Measurements from ENCODE around the gene ZC3H12C.
"Not testable (repeated sequence)": the region's sequence is repeated elsewhere in the genome, so short reads cannot be mapped to it uniquely, and the experiment has no call there.

ZC3H12C gene

DNA sequence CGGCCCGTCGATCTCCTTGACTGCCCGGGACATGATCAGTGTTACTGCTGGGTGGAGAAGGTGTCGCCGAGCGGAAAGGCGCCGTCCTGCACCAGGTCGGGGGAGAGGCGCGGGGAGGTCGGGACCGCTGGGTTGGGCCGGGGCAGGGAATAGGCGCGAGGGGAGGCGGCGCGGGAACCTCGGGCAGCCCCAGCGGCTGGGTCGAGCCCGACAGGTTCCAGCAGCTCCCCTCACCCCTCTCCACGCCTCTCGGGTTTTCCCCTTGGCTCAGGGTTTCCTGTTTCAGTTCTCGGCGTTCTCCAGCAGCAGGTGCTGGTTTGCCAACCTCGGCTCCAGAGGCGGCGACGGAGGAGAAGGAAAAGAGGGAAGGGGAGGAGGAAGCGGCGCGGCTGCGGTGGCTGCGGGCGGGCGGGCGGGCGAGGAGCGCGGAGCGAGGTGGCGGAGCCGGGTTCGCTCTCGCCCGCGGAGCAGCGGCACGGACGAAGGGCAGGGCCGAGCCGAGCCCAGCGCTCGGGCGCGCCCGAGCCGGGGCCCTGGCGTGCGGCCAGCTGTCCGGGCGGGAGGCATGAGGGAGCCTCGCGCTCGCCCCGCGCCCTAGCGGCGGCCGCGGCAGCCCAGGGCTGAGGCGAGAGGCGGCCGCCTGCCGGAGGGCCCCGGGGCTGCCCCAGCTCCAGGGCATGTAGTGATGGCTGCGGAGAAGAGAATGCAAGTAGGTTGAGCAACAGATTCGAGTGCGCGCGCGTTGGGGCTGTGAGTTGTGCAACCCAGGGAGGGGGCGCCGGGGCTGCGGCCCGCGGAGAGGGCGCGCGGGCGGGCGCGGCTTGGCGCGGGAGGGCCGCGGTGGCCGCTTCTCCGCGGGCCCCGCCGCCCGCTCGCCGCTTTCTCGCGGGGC, at the start of gene ZC3H12C:
TSS of gene ZC3H12C (plus strand) at position 878 of the 892 bp plus-strand sequence. CDS start 20 bp downstream, outside the sequence.
- DNase-seq, result peak; percentile 95

DNA sequence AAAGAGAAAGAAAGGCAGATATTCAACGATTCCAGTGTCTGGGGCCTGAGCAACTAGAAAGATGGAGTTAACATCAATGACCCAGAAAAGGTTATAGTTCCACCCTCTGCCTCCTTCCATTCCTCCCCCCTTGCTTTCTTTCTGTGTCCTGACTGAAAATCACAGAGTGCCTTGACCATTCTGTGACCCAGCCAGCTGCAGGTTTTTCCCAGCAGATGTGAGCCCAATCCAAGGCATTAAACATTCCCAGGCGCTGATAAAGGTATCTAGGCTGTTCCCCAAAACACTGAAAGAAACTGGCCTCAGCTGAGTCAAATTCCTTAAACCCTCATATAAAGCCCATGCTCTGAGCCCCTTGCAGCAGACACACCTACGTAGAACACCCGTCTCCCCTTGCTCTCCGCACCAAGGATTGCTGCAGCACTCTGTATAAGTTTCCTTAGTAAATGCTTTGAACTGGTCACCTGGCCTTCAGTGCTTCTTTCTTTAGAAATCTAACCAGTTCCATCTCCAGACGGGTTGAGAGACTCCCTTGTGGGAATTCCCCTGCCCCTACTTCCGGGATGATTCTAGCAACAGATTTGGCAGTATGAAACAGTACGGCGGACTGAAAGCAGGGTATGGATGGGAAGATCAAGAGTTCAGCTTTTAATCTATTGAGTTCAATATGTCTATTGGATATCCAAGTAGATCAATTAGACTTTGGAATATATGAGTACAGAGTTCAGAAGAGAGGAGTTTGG, 48.8 kb upstream of the ZC3H12C start:
- no peak for DNase-seq

DNA sequence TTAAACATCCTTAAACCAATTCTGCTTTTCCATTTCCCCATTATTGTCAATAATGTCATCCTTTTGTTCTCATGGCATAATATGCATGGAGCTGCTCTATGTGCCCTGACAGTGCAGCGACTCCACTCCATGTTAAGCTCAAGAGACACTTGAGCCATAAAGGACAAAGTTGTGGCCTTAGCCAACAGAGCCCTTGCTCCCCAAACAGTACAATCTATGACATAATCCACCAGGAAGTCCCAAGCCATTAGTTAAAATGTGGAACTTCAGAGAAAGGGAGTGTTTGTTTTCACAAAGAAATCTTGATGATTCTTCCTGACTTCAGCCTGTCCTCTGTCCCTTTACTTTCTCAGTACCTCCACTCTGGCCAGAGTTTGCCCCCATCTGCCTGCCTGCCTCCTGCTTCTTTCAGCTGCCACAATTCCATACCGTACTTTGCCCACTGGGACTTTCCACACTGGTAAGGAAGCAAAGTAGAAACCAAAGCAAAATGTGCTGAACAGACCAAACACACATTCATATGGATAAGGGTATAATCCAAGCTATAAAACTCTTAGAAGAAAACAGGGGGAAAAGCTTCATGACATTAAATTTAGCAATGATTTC, 46.3 kb upstream of the ZC3H12C start:
- DNase-seq, result peak; percentile 34

DNA sequence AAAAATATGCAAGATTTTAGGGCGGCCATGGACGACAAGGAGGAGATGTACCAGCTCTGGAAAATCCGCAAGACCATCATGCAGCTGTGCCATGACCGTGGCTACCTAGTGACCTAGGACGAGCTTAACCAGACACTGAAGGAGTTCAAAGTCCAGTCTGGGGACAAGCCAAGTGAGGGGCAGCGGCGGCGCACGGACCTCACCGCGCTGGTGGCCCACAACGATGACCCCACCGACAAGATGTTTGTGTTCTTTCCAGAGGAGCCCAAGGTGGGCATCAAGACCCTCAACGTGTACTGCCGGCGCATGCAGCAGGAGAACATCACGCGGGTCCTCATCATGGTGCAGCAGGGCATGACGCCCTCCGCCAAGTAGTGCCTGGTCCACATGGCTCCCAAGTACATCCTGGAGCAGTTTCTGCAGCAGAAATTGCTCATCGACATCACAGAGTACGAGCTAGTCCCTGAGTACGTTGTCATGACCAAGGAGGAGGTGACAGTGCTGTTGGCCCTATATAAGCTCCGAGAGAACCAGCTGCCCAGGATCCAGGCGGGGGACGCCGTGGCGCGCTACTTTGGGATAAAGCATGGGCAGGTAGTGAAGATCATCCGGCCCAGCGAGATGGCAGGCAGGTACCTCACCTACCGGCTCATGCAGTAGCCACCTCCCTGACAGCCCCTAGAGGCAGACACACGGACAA, 43.5 kb upstream of the ZC3H12C start:
- DNase-seq, result no peak

DNA sequence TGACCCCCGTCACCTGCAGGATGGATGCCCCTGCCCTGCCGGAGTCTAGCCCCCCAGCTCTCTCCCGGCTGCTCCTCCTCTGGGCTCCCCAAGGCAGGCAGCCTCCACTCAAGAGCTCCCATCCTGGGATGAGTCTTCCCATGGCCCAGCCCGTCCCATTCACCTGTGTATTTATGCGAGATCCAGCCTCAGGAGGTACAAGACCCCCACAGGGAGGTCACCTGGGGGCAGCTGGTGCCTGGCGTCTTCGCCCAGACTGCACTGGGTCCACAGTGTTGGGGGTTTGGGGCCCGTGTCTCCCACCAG, 43.0 kb upstream of the ZC3H12C start:
- no peak for DNase-seq

DNA sequence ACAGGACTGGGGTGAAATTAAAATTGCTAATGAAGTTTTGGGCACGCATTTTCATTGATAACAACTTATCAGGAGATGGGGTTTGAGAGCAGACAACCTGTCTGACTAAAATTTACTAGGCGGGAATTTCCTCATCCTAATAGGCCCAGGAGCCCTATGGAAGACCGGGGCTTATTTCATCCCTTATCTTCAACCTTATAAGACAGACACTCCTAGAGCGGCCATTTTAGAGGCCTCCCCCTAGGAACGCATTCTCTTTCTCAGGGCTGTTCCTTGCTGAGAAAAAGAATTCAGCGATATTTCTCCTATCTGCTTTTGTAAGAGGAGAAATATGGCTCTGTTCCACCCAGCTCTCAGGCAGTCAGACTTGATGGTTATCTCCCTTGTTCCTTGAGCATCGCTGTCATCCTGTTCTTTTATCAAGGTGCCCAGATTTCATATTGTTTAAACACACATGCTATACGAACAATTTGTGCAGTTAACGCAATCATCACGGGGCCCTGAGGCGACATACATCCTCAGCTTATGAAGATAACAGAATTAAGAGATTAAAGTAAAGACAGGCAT, 39.3 kb upstream of the ZC3H12C start:
- peak; percentile 41 for DNase-seq

DNA sequence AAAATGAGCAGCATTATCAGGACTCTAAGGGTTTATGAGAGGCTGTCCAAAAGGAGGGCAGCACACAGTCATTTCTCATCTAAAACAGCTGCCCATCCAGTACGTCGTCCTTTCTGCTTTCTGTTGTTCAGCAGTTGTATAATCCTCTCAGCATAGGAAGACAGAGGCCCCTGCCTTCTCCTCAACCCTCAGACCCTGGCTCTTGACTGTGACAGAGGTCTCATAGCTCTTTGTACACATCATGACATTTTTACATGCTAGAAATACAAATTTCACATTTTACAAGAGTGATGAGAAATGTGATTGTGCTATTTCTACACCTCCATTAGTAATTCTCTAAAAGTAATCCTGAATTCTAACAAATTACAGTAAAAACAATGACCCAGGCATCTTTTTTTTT, 36.2 kb upstream of the ZC3H12C start:
- DNase-seq, result no peak

DNA sequence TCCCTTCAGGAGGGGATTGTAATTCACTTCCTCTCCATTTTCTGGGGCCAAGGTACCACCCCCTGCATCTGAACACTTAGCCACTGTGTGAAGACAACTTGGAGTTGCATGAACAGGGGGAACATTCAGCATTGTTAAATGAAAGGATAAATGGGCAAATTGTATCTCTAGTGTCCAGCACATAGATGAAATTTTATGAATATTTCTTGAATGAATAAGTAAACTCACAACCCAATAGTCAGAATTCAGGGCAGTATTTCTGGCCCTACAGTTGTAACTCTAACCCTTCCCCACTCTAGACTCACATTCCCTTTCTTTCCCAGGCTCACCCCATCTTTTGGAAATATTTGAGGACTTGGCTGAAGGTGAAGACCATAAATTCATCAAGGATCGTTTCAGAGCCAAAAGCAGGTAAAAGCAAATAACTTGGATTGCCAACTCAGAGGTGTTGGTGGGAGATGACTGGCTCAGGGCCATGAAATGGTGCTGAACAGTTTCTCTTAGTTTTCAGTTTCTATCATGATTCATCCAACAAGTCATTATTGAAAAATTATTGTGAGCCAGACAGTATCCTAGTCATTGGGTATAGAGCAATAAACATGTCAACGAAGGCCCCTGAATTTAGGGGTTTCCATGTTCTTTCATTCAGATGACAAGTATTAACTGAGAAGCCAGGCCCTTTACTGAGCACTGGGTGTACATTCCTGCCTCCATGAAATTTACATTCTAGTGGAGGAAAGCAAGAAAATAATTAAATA, 33.3 kb upstream of the ZC3H12C start:
- DNase-seq, result no peak

DNA sequence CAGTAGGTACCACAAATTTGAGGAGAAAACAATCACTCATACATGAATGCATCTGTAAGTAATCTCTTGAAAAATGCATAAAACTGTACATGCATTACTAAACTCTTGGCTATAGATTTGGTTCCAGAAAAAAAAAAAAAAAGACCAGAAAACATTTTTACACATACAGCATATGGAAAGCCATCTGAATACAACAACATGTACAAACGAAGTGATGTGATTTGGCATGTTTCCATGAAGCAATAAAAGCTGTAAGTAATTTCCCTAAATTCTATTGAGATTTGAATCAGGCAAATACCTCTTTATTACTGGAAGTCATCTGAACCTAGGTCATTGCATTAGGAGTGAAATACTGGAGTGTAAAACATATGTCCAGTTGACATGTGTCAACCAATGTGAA, 31.9 kb upstream of the ZC3H12C start:
- no peak for DNase-seq

DNA sequence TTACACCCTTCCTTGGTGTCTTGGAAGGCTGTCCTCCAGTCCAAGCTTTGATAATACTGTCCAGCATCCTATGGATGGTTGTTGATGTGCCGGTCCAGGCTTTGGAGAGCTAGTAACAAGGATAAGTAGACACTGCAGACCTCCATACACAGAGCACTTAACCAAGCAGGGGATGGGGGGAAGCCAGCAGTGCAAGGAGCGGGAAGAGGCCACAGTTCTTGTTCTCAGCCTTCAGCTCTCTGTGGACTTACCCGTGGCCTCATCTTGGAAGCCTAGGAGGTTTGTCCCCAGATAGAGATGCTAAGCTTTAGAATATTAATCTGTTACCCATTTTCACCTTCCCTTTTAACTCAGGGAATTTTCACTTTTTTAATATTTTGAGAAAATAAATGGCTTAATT, 30.9 kb upstream of the ZC3H12C start:
- DNase-seq, result no peak

DNA sequence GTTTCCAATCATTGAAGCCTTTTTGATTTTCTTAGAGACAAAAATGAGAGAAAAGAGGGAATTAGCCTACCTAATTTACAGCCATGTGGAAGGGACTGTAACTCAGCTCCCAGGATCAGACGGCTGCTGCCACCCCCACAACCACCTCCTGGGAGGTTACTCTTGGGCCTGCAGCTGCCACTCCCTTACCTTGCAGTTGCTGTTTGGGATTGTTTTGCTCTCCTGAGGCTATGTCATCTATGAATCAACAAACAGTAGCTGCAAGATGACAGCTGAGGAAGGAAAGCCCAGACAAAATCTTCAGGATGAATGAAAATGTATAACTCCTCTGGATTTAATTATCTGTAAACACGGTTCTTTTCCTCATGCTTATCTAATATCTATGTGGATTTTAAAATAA, 28.0 kb upstream of the ZC3H12C start:
- peak; percentile 9 for DNase-seq

DNA sequence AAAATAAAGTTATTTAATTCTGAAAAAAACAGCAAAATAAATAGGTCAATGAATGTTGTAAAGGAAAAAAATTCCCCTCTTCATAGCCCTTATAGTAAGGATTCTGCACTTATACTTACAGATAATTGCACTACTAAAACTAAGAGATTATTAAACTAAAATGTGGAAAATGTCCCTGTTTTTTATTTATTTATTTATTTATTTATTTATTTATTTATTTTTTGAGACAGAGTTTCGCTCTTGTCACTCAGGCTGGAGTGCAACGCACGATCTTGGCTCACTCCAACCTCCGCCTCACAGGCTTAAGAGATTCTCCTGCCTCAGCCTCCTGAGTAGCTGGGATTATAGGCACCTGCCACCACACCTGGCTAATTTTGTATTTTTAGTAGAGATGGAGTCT, 25.2 kb upstream of the ZC3H12C start:
- DNase-seq, result not testable (repeated sequence)

DNA sequence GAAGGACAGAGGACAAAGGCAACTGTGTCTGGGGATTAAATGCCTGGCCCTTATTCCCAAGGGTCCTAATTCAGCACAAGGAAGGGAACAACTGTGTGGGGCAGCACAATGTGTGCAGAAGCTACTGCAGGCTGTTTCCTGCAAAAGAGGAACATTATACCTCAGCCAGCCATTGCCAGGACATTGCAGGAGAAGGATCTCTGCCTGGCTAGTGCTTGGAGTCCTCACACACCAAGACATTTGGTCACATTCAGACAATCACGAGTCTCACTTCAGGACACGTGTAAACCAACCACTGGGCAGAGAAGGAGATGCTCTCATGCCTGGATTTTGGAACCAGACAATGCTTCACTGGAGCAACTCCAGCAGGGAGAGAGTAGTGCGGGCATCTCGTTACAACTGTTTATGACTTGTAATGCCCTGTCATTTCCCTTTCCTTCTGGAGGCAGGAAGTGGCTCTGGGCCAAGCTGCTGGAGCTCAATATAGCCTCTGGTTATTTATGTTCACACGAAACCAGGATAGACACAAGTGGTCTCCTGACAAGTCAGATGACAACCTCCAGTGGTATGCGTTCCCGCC, 23.9 kb upstream of the ZC3H12C start:
- DNase-seq, result peak; percentile 19

DNA sequence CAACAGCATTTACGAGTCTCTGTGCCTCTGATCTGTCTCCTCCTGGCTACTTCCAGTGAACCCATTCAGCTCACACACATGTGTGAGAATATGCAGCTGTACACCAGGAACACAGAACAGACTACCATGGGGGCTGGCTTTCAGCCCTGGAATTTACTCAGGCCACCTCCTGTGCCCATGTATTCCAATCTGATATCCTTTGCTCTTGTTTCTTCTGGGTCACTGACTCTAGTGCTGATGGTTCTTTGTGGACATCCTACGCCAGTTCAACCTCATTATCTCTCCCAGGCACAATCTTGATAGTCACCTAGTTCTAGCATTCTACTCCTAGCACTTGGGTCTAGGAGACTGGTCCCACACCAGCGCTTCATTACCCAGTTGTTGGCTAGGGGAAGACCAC, 23.0 kb upstream of the ZC3H12C start:
- DNase-seq, result no peak

DNA sequence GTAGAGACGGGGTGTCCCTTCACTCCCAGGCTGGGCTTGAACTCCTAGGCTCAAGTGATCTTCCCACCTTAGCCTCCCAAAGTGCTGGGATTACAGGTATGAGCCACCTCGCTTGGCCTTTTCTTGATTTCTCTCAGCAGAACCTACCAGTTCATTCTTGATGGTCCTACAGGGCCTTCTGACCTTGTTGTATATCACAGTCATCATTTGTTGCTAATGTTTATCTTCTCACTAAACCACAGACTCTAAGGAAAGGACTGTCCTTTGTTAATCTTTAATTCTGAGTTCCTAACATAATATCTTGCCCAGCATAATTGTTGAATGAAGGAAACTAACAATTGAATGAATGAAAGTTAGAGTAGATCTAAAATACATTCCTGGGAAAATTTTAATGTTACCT, 22.0 kb upstream of the ZC3H12C start:
- no peak for DNase-seq

DNA sequence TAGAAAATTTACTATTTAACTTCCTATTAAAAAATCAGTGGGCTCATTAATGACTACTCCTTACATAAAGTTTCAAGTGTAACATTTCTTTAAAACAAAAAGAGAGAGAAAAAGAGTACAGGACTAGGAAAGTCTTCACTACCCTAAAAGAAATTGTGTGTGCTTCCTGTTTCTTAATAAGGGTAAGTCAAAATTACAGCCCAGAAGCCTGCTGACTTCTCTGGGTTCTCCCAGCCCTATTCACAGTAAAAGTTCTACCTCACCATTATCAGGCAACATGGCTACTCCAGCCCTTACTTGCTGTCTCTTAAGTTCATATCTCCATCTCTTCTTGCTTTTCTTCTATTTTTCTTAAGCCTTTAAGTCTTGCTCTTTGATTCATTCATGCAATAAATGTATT, 20.3 kb upstream of the ZC3H12C start:
- DNase-seq, result no peak

DNA sequence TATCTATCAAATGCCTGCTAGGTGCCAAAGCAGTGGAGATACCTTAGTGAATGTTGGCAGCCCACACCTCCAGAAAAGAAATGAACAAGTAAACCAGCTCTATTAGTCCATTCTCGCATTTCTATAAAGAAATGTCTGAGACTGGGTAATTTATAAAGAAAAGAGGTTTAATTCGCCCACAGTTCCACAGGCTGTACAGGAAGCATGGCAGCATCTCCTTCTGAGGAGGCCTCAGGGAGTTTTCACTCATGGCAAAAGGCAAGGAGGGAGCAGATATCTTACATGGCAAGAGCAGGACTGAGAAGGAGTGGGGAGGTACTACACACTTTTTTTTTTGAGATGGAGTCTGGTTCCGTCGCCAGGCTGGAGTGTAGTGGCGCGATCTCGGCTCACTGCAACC, 18.7 kb upstream of the ZC3H12C start:
- DNase-seq, result no peak

DNA sequence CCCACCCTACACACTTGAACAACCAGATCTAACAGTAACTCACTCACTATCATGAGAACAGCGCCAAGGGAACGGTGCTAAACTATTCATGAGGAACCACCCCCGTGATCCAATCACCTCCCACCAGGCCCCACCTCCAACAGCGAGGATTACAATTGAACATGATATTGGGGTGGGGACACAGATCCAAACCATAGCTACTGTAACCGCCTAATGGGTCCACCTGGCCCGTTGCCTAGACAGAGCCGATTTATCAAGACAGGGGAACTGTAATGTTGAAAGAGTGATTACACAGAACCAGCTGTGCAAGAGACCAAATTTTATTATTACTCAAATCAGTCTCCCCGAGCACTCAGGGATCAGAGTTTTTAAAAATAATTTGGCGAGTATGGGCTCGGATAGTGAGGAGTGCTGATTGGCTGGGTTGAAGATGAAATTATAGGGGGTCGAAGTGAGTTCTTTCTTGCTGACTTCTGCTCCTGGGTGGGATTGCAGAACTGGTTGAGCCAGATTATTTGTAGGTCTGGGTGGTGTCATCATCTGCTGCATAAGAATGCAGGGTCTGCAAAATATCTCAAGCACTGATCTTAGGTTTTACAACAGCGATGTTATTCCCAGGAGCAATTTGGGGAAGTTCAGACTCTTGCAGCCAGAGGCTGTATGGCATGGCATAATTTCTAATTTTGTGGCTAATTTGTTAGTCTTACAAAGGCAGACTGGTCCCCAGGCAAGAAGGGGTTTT, 17.9 kb upstream of the ZC3H12C start:
- DNase-seq, result no peak

DNA sequence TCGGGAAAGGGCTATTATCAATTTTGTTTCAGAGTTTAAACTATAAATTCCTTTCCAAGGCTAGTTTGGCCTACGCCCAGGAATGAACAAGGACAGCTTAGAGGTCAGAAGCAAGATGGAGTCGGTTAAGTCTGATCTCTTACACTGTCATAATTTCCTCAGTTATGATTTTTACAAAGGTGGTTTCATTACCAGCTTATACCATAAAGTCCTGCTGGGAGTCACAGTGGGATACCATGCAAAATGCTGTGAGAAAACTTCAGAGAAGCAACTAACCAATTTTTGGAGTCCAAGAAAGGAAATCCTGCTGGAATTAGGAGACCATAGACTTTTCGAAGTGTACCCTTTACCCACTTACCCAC, 17.4 kb upstream of the ZC3H12C start:
- no peak for DNase-seq

DNA sequence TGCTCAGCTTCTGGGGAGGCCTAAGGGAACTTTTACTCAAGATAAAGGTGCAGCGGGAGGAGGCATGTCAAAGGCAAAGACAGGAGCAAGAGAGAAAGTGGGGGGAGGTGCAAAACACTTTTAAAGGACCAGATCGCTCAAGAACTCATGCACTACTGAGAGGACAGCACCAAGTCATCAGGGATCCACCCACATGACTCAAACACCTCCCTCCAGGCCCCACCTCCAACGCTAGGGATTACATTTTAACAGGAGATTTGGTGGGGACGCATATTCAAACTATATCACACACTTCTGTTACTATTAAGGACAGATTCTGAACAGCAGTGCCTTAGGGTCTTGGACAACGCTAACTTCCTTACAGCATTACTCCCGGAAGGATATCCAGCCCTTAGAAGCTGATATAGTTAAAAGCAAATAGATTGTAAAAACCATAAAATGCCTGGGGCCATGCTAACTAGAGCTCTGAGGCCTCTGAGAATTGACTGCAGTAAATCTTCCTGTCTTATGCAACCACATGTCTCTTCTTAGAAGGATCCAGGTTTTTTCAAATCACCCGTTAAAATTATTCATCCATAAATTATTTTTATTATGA, 16.7 kb upstream of the ZC3H12C start:
- no peak for DNase-seq

DNA sequence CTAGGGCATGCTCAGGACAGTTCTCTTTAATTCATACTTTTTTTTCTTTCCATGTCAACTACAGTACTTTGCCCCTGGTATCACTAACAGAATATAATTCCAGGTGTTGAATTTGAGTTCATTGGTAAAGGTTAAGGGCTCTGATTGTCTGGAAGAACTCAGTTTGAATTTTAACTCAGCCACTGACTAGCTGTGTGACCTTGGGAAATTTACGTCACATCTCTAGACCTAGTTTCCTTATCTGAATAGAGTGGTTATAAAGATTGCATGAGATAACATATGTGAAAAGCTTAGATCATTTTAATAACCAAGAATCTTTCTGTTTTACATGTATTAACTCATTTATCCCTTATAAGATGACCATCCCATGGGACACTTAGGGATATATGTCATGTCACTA, 15.8 kb upstream of the ZC3H12C start:
- no peak for DNase-seq

Data from DMS53 (cell line).